Embryonic facial prominence (tissue), 1 donor: Measurements from ENCODE around the gene HOXD12.

Experiments used
- DNase-seq: peaks from one replicate; pipeline ENCODE4 v3.0.0-alpha.2; 2016; ENCODE audit errors: extremely low spot score

HOXD12 gene

GRCh38 chr2:176080540-176081375 lies 18.8 kb upstream of the HOXD12 start:
- DNase-seq: no peak

- no peak for DNase-seq
Observed at GRCh38 chr2:176081376-176081836, 18.2 kb upstream of the HOXD12 start.

DNA sequence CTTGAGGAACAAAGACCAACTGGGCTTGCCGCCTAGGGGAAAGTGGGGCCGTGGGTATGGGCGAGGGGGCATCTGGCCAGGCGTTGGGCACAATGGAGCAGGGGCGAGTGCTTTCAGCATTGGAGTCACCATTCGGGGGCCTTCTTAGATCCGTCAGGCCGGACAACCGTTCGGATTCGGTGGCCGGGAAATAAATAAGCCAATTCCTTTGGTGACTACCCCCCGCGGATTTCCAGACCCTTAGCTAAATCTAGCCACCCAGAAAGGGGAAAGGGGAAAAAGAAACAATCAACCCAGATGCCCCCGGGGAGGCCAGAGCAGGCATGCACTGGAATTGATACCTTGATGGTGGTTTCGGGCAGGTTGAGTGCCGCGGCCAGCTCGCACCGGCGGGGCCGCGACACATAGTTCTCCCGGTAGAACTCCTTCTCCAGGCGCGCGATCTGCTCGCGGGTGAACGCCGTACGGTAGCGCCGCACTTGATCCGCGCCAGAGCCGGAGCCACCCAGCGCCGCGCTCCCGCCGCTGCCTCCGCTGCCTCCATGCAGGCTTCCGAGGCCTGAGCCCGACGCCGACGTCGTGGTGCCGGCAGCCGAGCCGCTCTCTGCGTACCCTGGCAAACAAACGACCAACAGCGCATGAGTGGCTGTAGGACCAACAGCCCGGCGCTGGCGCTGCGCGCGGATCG lies 17.6 kb upstream of the HOXD12 start:
- DNase-seq: no peak

- no peak for DNase-seq
Observed at GRCh38 chr2:176082525-176082823, 17.1 kb upstream of the HOXD12 start.

GRCh38 chr2:176082824-176083751 lies 16.5 kb upstream of the HOXD12 start:
- no peak for DNase-seq

DNA sequence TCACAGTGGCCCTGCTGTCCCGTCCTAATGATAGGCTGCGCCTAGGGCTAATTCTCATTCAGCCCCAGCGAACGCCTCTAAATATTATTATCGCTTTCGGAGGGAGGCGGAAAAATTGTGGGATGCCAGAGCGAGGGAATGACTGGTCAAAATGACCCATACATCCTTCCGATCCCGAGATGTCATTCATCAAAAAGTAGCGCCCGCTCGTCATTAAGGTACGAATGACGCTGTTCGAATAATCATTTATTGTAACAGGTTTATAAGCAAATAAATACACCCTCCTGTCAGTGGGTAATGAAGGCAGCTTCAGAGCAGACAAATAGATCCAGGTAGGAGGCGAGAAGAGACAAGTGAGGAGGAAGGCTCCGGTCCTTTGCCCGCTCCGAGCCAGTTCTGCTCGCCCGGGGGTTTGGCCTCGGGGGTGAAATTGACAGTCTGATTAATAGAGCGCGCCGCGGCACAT lies 15.8 kb upstream of the HOXD12 start, which contains the start of gene EVX2:
TSS of gene EVX2 (minus strand) at position 167 of the 466 bp plus-strand sequence. CDS start 186 bp downstream, outside the sequence.
- no peak for DNase-seq

- no peak for DNase-seq
Observed at GRCh38 chr2:176084611-176085119, 14.9 kb upstream of the HOXD12 start.

- DNase-seq: no peak
Observed at GRCh38 chr2:176085120-176085788, 14.3 kb upstream of the HOXD12 start.

DNA sequence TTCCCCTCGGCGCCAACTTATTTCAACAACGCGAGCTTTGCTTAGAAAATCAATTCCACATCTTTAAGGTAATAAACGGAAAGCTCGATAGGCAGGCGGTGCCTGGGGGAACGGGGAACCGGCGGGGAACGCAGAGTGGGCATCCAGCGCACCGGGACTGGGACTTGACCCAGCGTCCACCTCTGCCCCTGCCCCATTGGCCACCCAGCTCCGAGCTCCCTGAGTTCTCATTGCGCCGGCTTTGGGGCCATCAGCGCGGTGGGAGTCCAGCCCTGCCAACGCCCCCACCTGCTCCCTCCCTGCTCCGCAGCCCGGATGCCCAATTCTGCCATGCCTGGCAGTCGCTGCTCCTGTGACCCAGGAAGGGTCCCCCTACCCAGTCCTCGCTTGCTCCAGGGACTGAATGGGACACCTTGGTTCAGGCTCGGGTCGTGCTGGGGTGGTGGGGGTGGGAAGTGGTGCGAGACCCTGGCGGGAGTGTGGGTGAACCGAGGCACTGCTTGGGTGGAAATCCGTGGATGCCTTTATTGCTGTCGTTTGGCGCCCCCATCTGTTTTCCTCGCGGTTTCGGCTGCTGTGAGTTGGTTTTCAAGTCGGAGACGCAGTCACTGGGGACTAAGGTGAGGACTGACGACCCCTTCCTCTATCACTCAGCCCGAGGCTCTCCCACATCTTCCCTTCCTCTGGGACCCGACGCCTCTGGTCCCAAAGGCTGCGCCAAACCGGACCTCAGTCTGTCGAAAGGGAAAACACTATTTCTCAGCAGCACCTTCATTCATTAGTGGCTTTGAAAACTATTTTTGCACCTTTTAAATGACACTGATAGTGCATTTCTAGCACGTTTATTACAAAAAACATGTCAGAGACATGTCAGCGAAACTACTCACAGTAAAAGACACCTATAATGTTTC lies 13.5 kb upstream of the HOXD12 start:
- DNase-seq: no peak

DNA sequence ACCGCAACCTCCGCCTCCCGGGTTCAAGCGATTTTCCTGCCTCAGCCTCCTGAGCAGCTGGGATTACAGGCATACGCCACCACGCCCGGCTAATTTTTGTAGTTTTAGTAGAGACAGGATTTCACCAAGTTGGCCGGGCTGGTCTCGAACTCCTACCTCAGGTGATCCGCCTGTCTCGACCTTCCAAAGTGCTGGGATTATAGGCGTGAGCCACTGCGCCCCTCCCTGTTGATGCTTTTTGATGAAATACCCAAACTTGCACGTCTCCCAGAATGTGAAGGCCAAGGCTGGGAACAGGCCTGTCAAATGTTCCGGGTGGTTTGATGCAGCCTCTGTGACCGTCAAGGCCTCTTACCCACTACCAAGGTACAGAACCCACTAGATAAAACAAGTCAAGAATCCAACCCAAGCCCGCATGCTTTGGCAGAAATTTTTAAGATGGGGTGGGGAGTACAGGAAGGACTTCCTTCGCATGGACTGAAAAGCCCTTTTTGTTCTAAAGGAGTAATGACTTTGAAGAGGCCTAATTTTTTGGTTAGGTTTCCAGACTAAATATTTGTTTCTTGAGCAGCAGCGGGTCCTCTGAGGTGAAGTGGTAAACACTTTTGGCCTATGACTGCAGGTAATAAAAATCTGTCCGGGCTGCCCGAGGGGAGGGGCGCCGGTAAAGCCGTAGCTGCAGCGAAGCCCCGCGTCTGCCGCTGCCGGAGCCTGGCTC lies 12.1 kb upstream of the HOXD12 start:
- DNase-seq: no peak

DNA sequence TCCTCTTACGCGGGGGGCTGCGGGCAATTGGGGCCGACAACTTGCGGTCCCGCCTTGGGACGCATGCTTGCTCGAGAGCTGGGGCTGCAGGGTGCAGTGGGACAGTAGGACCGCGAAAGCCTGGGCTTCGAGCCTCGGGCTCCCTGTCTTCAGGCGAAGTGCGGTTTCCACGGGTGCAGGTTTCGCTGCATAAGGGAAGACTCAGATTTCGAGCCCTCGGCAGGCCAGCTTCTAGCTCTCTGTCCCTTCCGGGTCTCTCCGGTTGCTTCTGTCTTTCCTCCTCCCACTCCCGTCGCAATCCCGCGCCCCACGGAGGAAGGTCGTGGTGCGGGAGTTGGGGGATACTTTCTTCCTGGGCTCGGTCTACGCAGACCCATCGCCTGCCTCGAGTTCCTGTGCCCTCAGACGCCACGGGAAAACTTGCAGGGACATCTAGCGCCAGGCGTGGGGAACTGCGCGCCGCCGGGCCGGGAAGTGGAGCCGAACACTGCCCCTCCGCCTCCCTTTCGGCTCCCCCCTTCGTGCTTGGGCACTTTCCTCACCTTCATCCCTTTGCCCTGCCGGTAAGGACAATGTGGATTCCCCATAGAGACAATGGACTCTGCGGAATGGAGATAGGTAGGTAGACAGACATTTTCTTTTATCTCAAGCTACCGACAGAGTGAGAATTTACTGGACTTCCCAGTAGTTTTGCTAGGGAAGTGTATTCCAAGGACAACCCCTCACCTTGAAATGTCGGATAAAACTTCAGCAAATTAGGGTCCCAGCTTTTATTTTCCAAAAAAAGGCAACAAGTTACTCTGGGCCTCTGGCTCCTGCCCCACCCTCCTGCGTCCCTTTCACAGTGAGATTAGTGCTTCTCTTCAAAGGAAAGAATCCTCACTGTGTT lies 11.3 kb upstream of the HOXD12 start:
- no peak for DNase-seq

GRCh38 chr2:176088937-176089842 lies 10.4 kb upstream of the HOXD12 start:
- DNase-seq: no peak

DNA sequence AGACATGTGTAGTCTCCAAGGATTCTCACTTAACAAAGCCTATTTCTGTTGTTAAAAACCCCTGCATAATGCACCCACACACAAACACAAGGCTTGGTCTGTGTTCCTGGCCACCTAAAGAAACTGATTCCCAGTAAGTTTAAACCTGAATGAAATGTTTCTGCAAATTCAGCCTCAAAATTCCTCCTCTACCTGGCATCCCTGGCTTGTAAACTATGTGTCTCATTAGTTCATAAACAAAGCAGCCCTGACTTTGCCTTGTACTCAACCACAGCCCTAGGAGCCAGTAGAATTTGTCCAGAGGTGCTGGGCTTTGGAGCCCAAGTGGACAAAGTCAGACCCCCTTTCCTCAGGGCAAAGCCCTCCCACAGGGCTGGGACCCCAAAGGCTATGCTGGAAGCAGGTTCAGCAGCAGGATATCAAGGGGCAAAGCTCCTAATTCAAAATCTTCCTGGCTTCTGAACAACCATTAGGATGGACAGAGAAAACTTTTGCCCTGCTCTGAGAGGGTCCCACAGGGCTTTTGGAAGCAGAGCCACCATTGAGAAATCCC lies 9.7 kb upstream of the HOXD12 start:
- DNase-seq: no peak

- DNase-seq: no peak
Observed at GRCh38 chr2:176090862-176091261, 8.7 kb upstream of the HOXD12 start.

DNA sequence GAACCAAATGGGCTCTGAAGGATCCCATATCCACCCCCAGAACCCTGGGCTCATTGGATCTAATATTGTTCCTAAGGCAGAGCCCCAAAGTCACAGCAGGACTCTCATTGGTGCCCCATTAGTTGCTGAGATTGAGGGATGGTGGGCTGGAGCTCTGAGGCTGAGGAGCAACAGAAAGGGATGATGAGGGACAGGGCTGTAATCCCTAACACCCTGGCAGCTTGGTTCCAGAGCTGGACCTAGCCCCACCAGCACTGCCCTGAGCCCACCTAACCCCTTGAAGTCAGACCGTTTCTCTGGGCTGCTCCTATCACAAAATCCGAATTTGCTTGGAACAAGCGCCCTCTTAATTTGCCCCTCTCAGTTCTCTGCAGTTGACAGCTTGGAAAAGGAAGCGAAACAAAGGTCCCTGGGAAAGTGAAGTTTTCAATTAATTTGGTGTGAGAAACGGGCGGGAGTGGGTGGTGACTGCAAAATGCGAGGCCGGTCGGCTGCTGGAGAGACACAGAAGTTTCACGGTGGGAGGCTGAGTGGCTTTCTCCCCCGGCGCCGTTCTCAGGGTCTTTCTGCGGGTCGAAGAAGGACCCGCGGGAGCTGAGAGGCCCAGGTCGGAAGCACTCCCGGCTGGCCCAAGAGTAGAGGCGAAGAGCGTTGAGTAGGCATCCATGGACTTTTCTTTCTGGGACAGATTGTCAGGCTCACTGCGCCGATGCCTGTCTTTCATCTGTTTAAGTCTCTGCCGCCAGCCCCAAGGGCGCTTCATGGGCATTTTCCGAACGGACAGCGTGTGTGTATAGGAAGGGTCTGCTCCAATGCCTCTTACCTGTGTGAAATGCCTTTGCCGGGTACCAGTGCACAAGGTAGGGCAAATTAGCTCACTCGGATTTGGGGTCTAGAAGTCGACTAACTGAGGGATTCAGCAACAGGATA lies 8.0 kb upstream of the HOXD12 start:
- DNase-seq: no peak
